A549 (cell line): Measurements from ENCODE around the gene HMCES. TPM values are rescaled to one million over a fixed set of nuclear protein-coding genes. Genes with fewer than 3 reads are reported as not detected.

ENCODE experiments used
- ATAC-seq, 2 experiments: fragments of 200-7000 bp in 1 of 2; fragments of >200 bp in 1 of 2; cut with Nextera tagmentation in 1 of 2; cut with Tn5 transposase in 1 of 2; 3 replicates each; pipeline versions ENCODE4 v1.8.0 to v1.9.1; 2018 to 2020; ENCODE audit warnings: mild to moderate bottlenecking in 1 of 2, moderate library complexity in 1 of 2
- CTCF ChIA-PET: fragments of 300-600 bp; sonication (Branson Sonifier 250); formaldehyde crosslinking; extraction: SDS; loops from one replicate; lab custom pipeline; 2021; ENCODE audit warnings: antibody characterized with exemption, inconsistent platforms; lab: Yijun Ruan, JAX
- POLR2A ChIA-PET: fragments of 350-600 bp; formaldehyde crosslinking; extraction: SDS; loops from one replicate; lab custom pipeline; 2021; ENCODE audit warnings: antibody characterized with exemption, inconsistent platforms; lab: Yijun Ruan, JAX
- DNase-seq, 2 experiments: peaks; one replicate each; pipeline versions ENCODE4 v3.0.0 to v3.0.0-alpha.2; 2011 to 2016; ENCODE audit warnings: low read depth in 1 of 2, low spot score in 1 of 2
- FAIRE-seq: peaks from 2 replicates; lab custom pipeline; 2011; peaks lifted over from hg19 to GRCh38; lab: Jason Lieb, UNC
- H3K27ac ChIP-seq, 2 experiments: fragments of >200 bp; sonication (Bioruptor Twin); formaldehyde crosslinking; 3 replicates each; pipeline ENCODE4 v1.5.1; 2016 to 2017
- H3K4me1 ChIP-seq: fragments of >200 bp; sonication (Bioruptor Twin); formaldehyde crosslinking; 3 replicates; pipeline ENCODE4 v1.6.1; 2016
- H3K4me2 ChIP-seq: fragments of >200 bp; sonication (Bioruptor Twin); formaldehyde crosslinking; 3 replicates; pipeline ENCODE4 v1.6.1; 2016
- H3K4me3 ChIP-seq: fragments of >200 bp; sonication (Bioruptor Twin); formaldehyde crosslinking; 3 replicates; pipeline ENCODE4 v1.5.1; 2016
- H3K9me3 ChIP-seq: fragments of >200 bp; sonication (Bioruptor Twin); formaldehyde crosslinking; 3 replicates; pipeline ENCODE4 v1.6.1; 2016
- ATOH8 ChIP-seq: fragments of 250-450 bp; sonication (Bioruptor Pico); IDR thresholded peaks from 2 replicates; pipeline ENCODE4 v1.5.0; 2020; ENCODE audit warnings: low read depth, mild to moderate bottlenecking, moderate library complexity
- CBX8 ChIP-seq: fragments of 200-600 bp; sonication (generic); IDR thresholded peaks from 2 replicates; pipeline ENCODE4 v1.6.1; 2016
- CHD2 ChIP-seq: fragments of 150-350 bp; IDR thresholded peaks from 2 replicates; pipeline ENCODE4 v1.6.1; 2014; ENCODE audit warnings: low read length; ENCODE audit not compliant: partially characterized antibody
- EHF ChIP-seq: fragments of 250-450 bp; sonication (Bioruptor Pico); IDR thresholded peaks from 2 replicates; pipeline ENCODE4 v1.5.0; 2020; ENCODE audit warnings: mild to moderate bottlenecking
- EHMT2 ChIP-seq: fragments of 200-600 bp; sonication (generic); IDR thresholded peaks from 2 replicates; pipeline ENCODE4 v1.6.1; 2016; ENCODE audit warnings: antibody characterized with exemption, low read depth, mild to moderate bottlenecking, moderate library complexity
- EP300 ChIP-seq, 2 experiments: fragments of >200 bp; sonication (Bioruptor Twin); formaldehyde crosslinking; IDR thresholded peaks; 2 replicates in 1 of 2; 3 replicates in 1 of 2; pipeline ENCODE4 v1.6.1; 2016 to 2017
- GATA3 ChIP-seq: IDR thresholded peaks from 2 replicates; pipeline ENCODE4 v1.6.1; 2012; ENCODE audit warnings: borderline replicate concordance
- HOXA7 ChIP-seq: fragments of 250-450 bp; sonication (Bioruptor Pico); IDR thresholded peaks from 2 replicates; pipeline ENCODE4 v1.5.0; 2020; ENCODE audit warnings: mild to moderate bottlenecking, moderate library complexity
- JUN ChIP-seq, 2 experiments: fragments of >200 bp; sonication (Bioruptor Twin); formaldehyde crosslinking; IDR thresholded peaks; 2 replicates in 1 of 2; 3 replicates in 1 of 2; pipeline ENCODE4 v1.6.1; 2016 to 2017
- KDM1A ChIP-seq: fragments of 200-600 bp; sonication (generic); IDR thresholded peaks from 2 replicates; pipeline ENCODE4 v1.6.1; 2016; ENCODE audit warnings: low read depth, mild to moderate bottlenecking
- KDM5A ChIP-seq: fragments of 200-600 bp; sonication (generic); IDR thresholded peaks from 2 replicates; pipeline ENCODE4 v1.6.1; 2016; ENCODE audit warnings: antibody characterized with exemption, mild to moderate bottlenecking
- MAFK ChIP-seq: fragments of 450-650 bp; IDR thresholded peaks from 2 replicates; pipeline ENCODE4 v1.6.1; 2014; ENCODE audit not compliant: partially characterized antibody
- MAZ ChIP-seq: fragments of 150-350 bp; IDR thresholded peaks from 2 replicates; pipeline ENCODE4 v1.6.1; 2014; ENCODE audit warnings: antibody characterized with exemption, low read depth, low read length, borderline replicate concordance
- PHF8 ChIP-seq: fragments of 200-600 bp; sonication (generic); IDR thresholded peaks from 2 replicates; pipeline ENCODE4 v1.6.1; 2016; ENCODE audit warnings: low read depth, mild to moderate bottlenecking, antibody characterized with exemption, moderate library complexity, borderline replicate concordance
- POLR2A ChIP-seq: IDR thresholded peaks from 2 replicates; pipeline ENCODE4 v1.6.1; 2012; ENCODE audit warnings: mild to moderate bottlenecking, low read length
- POLR2AphosphoS2 ChIP-seq: conservative IDR thresholded peaks from 2 replicates; pipeline ENCODE4 v1.6.1; 2012; ENCODE audit warnings: low read length, improper control_type of control experiment, inconsistent platforms
- RFX5 ChIP-seq: fragments of 450-650 bp; IDR thresholded peaks from 2 replicates; pipeline ENCODE4 v1.7.1; 2014; ENCODE audit warnings: antibody characterized with exemption, mild to moderate bottlenecking, moderate library complexity
- RNF2 ChIP-seq: fragments of 200-600 bp; sonication (generic); IDR thresholded peaks from 2 replicates; pipeline ENCODE4 v1.6.1; 2016; ENCODE audit warnings: low read depth, mild to moderate bottlenecking, antibody characterized with exemption, moderate library complexity, borderline replicate concordance
- SREBF2 ChIP-seq: fragments of 450-650 bp; IDR thresholded peaks from 2 replicates; pipeline ENCODE4 v1.6.1; 2014; ENCODE audit warnings: mild to moderate bottlenecking, moderate library complexity
- TFCP2L1 ChIP-seq: fragments of 250-450 bp; sonication (Bioruptor Pico); IDR thresholded peaks from 2 replicates; pipeline ENCODE4 v1.5.0; 2021; ENCODE audit warnings: mild to moderate bottlenecking
- ZC3H11A ChIP-seq: fragments of 450-650 bp; IDR thresholded peaks from 2 replicates; pipeline ENCODE4 v1.6.1; 2014; ENCODE audit warnings: antibody characterized with exemption, mild to moderate bottlenecking
- WGBS: methylation state at CpG from one replicate; pipeline ENCODE4 v1.1.6; 2017; ENCODE audit errors: missing lambda C conversion rate; 5-methylcytosine and 5-hydroxymethylcytosine counted together
- polyA plus RNA-seq, 4 experiments: library from polyadenylated mRNA; depleted of rRNA in 3 of 4; stranded (reverse); fragments of >200 nt; fragmentation: RNase III in 1 of 4; extraction: RNeasy Plus Mini Kit Qiagen cat#74134 plus additional on column Dnase treatment in 1 of 4; gene quantifications; 2 replicates in 3 of 4; 3 replicates in 1 of 4; pipeline ENCODE4 v1.2.3, GENCODE V29; 2011 to 2017
- TF ChIP-seq, protein P1 (sequence below): fragments of >200 bp; sonication (Bioruptor Twin); formaldehyde crosslinking; IDR thresholded peaks from 3 replicates; pipeline ENCODE4 v1.5.1; 2016
- TF ChIP-seq, protein P2 (sequence below): fragments of >200 bp; sonication (Bioruptor Twin); formaldehyde crosslinking; IDR thresholded peaks from 3 replicates; pipeline ENCODE4 v1.6.1; 2016
- TF ChIP-seq, protein P3 (sequence below): fragments of 150-350 bp; IDR thresholded peaks from 2 replicates; pipeline ENCODE4 v1.6.1; 2014; ENCODE audit warnings: low read depth, mild to moderate bottlenecking, low read length

The HMCES gene
- polyA plus RNA-seq, 2 of the 4 experiments (the other 2 are of a cell fraction): 35.2 to 39.9 TPM

GRCh38 chr3:129352045-129352444 is 73.4 kb downstream of the HMCES start:
- 50% methylated on average over 7 of the region's 8 CpGs for WGBS
- CTCF ChIA-PET: interaction anchor here (0.7 to 1.0 kb wide), 2 partner anchors 36 to 507 kb away, joined by 3 read pairs; no protein-coding TSS in a partner anchor
- TF ChIP-seq CHD2: no peak
- TF ChIP-seq RFX5: no peak
- no peak for TF ChIP-seq CBX8
- TF ChIP-seq ATOH8 (CRISPR knock-in tag): no peak
- no peak for TF ChIP-seq ZC3H11A
- no peak for TF ChIP-seq EHF (CRISPR knock-in tag)
- TF ChIP-seq GATA3: no peak
- TF ChIP-seq RNF2: no peak
- TF ChIP-seq, protein P1, sequence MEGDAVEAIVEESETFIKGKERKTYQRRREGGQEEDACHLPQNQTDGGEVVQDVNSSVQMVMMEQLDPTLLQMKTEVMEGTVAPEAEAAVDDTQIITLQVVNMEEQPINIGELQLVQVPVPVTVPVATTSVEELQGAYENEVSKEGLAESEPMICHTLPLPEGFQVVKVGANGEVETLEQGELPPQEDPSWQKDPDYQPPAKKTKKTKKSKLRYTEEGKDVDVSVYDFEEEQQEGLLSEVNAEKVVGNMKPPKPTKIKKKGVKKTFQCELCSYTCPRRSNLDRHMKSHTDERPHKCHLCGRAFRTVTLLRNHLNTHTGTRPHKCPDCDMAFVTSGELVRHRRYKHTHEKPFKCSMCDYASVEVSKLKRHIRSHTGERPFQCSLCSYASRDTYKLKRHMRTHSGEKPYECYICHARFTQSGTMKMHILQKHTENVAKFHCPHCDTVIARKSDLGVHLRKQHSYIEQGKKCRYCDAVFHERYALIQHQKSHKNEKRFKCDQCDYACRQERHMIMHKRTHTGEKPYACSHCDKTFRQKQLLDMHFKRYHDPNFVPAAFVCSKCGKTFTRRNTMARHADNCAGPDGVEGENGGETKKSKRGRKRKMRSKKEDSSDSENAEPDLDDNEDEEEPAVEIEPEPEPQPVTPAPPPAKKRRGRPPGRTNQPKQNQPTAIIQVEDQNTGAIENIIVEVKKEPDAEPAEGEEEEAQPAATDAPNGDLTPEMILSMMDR: no peak
- no peak for TF ChIP-seq KDM5A
- TF ChIP-seq MAZ: no peak
- TF ChIP-seq EHMT2: no peak
- no peak for TF ChIP-seq SREBF2
- TF ChIP-seq POLR2A: no peak
- TF ChIP-seq, all 56 proteins: peak for 0
- no peak overlapping the region for H3K4me3 ChIP-seq
- H3K9me3 ChIP-seq: no peaks in the 10 kb centered on the region
- DNase-seq (peak in 1 of 2 experiments; percentile 35), ATAC-seq (peak; percentile 71 to 86; a peak in 4 of 6 replicates), FAIRE-seq (no peak)
- no peak overlapping the region for H3K27ac ChIP-seq
- POLR2A ChIA-PET: no interaction called here
- no peak overlapping the region for H3K4me2 ChIP-seq
- H3K4me1 ChIP-seq: no peaks in the 10 kb centered on the region

DNA sequence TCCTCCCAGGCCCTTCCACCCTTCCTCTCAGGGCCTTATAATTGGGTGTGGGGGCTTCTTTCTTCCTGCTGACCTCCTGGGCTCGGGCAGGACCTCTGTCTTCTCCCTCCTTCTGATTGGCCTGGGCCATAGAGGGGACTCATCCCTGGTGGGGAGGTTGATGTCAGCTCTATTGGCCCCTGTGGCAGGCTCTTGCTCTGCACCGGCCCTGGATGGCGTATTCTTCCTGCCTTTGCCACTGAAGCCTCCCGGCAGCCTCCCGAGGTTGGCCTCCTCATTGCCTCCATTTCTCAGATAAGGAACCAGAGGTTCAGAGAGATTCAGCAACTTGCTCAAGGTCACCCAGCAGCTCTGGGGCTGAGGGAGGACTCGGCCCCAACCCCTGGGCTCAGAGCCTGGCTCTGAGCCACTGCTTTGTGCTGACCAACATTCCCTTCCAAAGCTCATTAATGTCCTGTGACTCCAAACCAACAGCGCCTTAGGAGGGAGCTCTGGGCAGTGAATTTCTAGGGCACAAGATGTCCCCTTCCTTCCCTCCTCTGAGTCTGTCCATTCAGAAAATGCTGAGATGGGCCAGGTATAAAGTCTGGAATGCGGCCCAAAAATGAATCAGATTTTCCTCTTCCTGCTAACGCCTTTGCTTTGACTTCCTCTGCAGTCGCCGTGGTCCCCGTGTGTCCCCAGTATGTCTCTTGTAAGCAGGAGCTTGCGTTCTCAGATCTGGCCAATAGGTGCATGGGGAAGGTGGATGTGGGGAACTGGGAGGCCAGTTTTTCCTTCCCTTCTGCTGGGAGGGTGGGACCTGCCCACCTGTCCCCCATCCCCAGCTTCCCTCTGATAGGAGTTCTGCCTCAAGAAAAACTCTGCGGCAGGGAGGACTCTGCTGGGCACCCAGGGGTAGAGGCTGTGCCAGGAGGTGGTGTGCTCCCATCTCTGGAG is 74.2 kb downstream of the HMCES start:
- H3K4me1 ChIP-seq: no peaks in the 10 kb centered on the region
- TF ChIP-seq PHF8 (no peak), EHF (CRISPR knock-in tag) (no peak), EP300 (IDR thresholded peaks at IDR 0.05) (no peak), MAFK (no peak), ATOH8 (CRISPR knock-in tag) (no peak), TFCP2L1 (CRISPR knock-in tag) (no peak), POLR2A (no peak), POLR2AphosphoS2 (no peak), KDM5A (no peak), JUN (IDR thresholded peaks at IDR 0.05) (no peak), KDM1A (no peak), HOXA7 (CRISPR knock-in tag) (no peak)
- TF ChIP-seq, protein P2, sequence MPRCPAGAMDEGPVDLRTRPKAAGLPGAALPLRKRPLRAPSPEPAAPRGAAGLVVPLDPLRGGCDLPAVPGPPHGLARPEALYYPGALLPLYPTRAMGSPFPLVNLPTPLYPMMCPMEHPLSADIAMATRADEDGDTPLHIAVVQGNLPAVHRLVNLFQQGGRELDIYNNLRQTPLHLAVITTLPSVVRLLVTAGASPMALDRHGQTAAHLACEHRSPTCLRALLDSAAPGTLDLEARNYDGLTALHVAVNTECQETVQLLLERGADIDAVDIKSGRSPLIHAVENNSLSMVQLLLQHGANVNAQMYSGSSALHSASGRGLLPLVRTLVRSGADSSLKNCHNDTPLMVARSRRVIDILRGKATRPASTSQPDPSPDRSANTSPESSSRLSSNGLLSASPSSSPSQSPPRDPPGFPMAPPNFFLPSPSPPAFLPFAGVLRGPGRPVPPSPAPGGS: no peak
- TF ChIP-seq, protein P3, sequence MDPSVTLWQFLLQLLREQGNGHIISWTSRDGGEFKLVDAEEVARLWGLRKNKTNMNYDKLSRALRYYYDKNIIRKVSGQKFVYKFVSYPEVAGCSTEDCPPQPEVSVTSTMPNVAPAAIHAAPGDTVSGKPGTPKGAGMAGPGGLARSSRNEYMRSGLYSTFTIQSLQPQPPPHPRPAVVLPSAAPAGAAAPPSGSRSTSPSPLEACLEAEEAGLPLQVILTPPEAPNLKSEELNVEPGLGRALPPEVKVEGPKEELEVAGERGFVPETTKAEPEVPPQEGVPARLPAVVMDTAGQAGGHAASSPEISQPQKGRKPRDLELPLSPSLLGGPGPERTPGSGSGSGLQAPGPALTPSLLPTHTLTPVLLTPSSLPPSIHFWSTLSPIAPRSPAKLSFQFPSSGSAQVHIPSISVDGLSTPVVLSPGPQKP: no peak
- ChIA-PET POLR2A (no interaction called here), CTCF (interaction anchor here (1.0 to 1.1 kb wide), 3 partner anchors 8 to 35 kb away, joined by 3 read pairs; no protein-coding TSS in a partner anchor)
- ATAC-seq (peak in 1 of 2 experiments; percentile 31; a peak in 1 of 6 replicates), DNase-seq (no peak), FAIRE-seq (no peak)
- no peaks in the 10 kb centered on the region for H3K9me3 ChIP-seq
- no peak overlapping the region for H3K27ac ChIP-seq
- WGBS: 74% methylated on average over 9 of the region's 14 CpGs
- no peak overlapping the region for H3K4me3 ChIP-seq
- H3K4me2 ChIP-seq: no peak overlapping the region
